NB4 (cell line): ENCODE measurements around the gene CCDC186.

Experiments used
- CTCF ChIP-seq: IDR thresholded peaks from one replicate; pipeline ENCODE4 v1.5.1; 2012; ENCODE audit warnings: low read depth, low read length
- POLR2A ChIP-seq: IDR thresholded peaks from 2 replicates; pipeline ENCODE4 v1.6.1; 2011; ENCODE audit warnings: mild to moderate bottlenecking; ENCODE audit not compliant: insufficient read length; ENCODE audit errors: extremely low read depth

GRCh38 chr10:114173603-114173920 lies 441 bp downstream of the CCDC186 start:
- TF ChIP-seq POLR2A, result no peak
- TF ChIP-seq CTCF, result no peak
